Osteoblast (primary cell): ENCODE results near the gene ATP8B4. TPM values are rescaled to one million over a fixed set of nuclear protein-coding genes. Genes with fewer than 3 reads are reported as not detected.

Source experiments
- DNase-seq: peaks from one replicate; pipeline ENCODE4 v3.0.0; 2011; ENCODE audit warnings: low spot score, mixed read lengths; ENCODE audit not compliant: insufficient read length; ENCODE audit errors: missing footprints
- H2AFZ ChIP-seq: 2 replicates; pipeline ENCODE4 v1.6.0; 2011; ENCODE audit warnings: mild to moderate bottlenecking, low read length
- H3K27ac ChIP-seq: 2 replicates; pipeline ENCODE4 v1.5.1; 2011; ENCODE audit warnings: mild to moderate bottlenecking, low read depth, low read length, moderate library complexity
- H3K27me3 ChIP-seq: 2 replicates; pipeline ENCODE4 v1.6.0; 2012; ENCODE audit warnings: mild to moderate bottlenecking, control low read depth, inconsistent platforms, low read length, moderate library complexity; ENCODE audit not compliant: insufficient read depth
- H3K36me3 ChIP-seq: 2 replicates; pipeline ENCODE4 v1.5.1; 2011; ENCODE audit warnings: mild to moderate bottlenecking, low read length, control low read depth, moderate library complexity; ENCODE audit not compliant: insufficient read depth
- H3K4me1 ChIP-seq: 2 replicates; pipeline ENCODE4 v1.5.1; 2011; ENCODE audit warnings: mild to moderate bottlenecking, low read length, control low read depth, moderate library complexity; ENCODE audit not compliant: insufficient read depth
- H3K4me2 ChIP-seq: 2 replicates; pipeline ENCODE4 v1.6.0; 2011; ENCODE audit warnings: mild to moderate bottlenecking, low read length; ENCODE audit not compliant: insufficient read depth
- H3K4me3 ChIP-seq: fragments of 200-600 bp; sonication (generic); 3 replicates; pipeline ENCODE4 v1.5.1; 2012; ENCODE audit warnings: mild to moderate bottlenecking, low read length, inconsistent platforms; ENCODE audit not compliant: insufficient read depth
- H3K79me2 ChIP-seq: 2 replicates; pipeline ENCODE4 v1.6.0; 2012; ENCODE audit warnings: mild to moderate bottlenecking, low read length, control low read depth, inconsistent platforms; ENCODE audit not compliant: insufficient read depth
- H3K9me3 ChIP-seq: 2 replicates; pipeline ENCODE4 v1.5.1; 2011; ENCODE audit warnings: low read depth, low read length, control low read depth
- H4K20me1 ChIP-seq: 2 replicates; pipeline ENCODE4 v1.6.0; 2012; ENCODE audit warnings: mild to moderate bottlenecking, low read length, control low read depth; ENCODE audit not compliant: insufficient read depth
- small RNA-seq: library from RNA; depleted of rRNA; stranded (forward); fragments of <200 nt; gene quantifications from one replicate; pipeline ENCODE3, GENCODE V24; 2012
- total RNA-seq: library from RNA; depleted of rRNA; stranded (reverse); fragments of >200 nt; gene quantifications from 2 replicates; pipeline ENCODE4 v1.2.3, GENCODE V29; 2012
- TF ChIP-seq, protein P1 (sequence below): IDR thresholded peaks from 2 replicates; pipeline ENCODE4 v1.5.1; 2011; ENCODE audit warnings: mild to moderate bottlenecking, low read depth, low read length, moderate library complexity; ENCODE audit errors: extremely low read depth

ATP8B4 gene
- total RNA-seq, 1 donor, result 1.1 TPM

DNA sequence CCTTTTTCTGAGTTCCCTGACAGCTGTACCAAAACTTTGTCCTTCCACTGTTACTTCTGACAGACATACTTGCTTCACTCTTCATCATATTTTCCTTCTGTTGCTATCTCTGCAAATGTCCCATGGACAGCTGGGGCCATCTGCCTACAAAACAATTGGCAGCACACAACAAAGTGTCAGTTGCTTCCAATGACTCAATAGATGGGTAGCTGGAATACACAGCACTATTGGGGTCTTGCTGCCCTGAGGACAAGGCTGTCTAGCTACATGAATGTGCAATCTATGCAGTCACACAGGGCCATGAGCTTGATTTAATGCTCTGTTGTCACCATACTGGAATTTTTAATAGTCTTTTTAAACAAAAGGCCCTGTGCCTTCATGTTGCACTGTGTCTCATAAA, 305.4 kb downstream of the ATP8B4 start:
- Histone ChIP-seq H3K27ac (no peak overlapping the region), H4K20me1 (no peaks in the 10 kb centered on the region), H3K4me3 (no peak overlapping the region), H3K9me3 (no peaks in the 10 kb centered on the region), H2AFZ (no peak overlapping the region), H3K27me3 (no peaks in the 10 kb centered on the region), H3K36me3 (no peaks in the 10 kb centered on the region), H3K79me2 (no peaks in the 10 kb centered on the region), H3K4me1 (peaks cover 15% of the 10 kb centered on the region), H3K4me2 (no peak overlapping the region)
- TF ChIP-seq, protein P1, sequence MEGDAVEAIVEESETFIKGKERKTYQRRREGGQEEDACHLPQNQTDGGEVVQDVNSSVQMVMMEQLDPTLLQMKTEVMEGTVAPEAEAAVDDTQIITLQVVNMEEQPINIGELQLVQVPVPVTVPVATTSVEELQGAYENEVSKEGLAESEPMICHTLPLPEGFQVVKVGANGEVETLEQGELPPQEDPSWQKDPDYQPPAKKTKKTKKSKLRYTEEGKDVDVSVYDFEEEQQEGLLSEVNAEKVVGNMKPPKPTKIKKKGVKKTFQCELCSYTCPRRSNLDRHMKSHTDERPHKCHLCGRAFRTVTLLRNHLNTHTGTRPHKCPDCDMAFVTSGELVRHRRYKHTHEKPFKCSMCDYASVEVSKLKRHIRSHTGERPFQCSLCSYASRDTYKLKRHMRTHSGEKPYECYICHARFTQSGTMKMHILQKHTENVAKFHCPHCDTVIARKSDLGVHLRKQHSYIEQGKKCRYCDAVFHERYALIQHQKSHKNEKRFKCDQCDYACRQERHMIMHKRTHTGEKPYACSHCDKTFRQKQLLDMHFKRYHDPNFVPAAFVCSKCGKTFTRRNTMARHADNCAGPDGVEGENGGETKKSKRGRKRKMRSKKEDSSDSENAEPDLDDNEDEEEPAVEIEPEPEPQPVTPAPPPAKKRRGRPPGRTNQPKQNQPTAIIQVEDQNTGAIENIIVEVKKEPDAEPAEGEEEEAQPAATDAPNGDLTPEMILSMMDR, result no peak
- no peak for DNase-seq

- TF ChIP-seq, protein P1, result no peak
- no peaks in the 10 kb centered on the region for H3K27me3 ChIP-seq
- H2AFZ ChIP-seq, result no peak overlapping the region
- H4K20me1 ChIP-seq, result no peaks in the 10 kb centered on the region
- DNase-seq, result no peak
- H3K4me2 ChIP-seq, result no peak overlapping the region
- no peaks in the 10 kb centered on the region for H3K36me3 ChIP-seq
- peaks cover 3% of the 10 kb centered on the region for H3K4me1 ChIP-seq
- no peaks in the 10 kb centered on the region for H3K9me3 ChIP-seq
- no peaks in the 10 kb centered on the region for H3K79me2 ChIP-seq
- no peak overlapping the region for H3K27ac ChIP-seq
- no peak overlapping the region for H3K4me3 ChIP-seq
Observed at GRCh38 chr15:49810720-49811119, 308.3 kb downstream of the ATP8B4 start.

GRCh38 chr15:49809894-49810609, 309.0 kb downstream of the ATP8B4 start:
- H3K9me3 ChIP-seq, result no peaks in the 10 kb centered on the region
- no peaks in the 10 kb centered on the region for H3K79me2 ChIP-seq
- TF ChIP-seq, protein P1, result no peak
- no peak overlapping the region for H3K4me2 ChIP-seq
- no peaks in the 10 kb centered on the region for H4K20me1 ChIP-seq
- no peaks in the 10 kb centered on the region for H3K36me3 ChIP-seq
- H3K4me3 ChIP-seq, result no peak overlapping the region
- no peaks in the 10 kb centered on the region for H3K4me1 ChIP-seq
- DNase-seq, result no peak
- H2AFZ ChIP-seq, result peak overlapping the region; percentile 27
- H3K27me3 ChIP-seq, result no peaks in the 10 kb centered on the region
- H3K27ac ChIP-seq, result no peak overlapping the region

- no peak overlapping the region for H3K27ac ChIP-seq
- TF ChIP-seq, protein P1, result no peak
- no peak for DNase-seq
- H4K20me1 ChIP-seq, result no peaks in the 10 kb centered on the region
- H3K4me2 ChIP-seq, result no peak overlapping the region
- no peak overlapping the region for H3K4me3 ChIP-seq
- no peaks in the 10 kb centered on the region for H3K4me1 ChIP-seq
- peak overlapping the region; percentile 45 for H2AFZ ChIP-seq
- no peaks in the 10 kb centered on the region for H3K79me2 ChIP-seq
- no peaks in the 10 kb centered on the region for H3K27me3 ChIP-seq
- no peaks in the 10 kb centered on the region for H3K9me3 ChIP-seq
- H3K36me3 ChIP-seq, result no peaks in the 10 kb centered on the region
Observed at GRCh38 chr15:49808341-49808740, 310.7 kb downstream of the ATP8B4 start.

Small RNAs within 50 kb of the gene (small RNA-seq; reads per million reads assigned to genes)
- not detected for gene RNA5SP394

Other genes with a start within 250 kb of the ATP8B4 start
- not detected in 2 replicates for gene SLC27A2, start 63.0 kb upstream of the ATP8B4 start, total RNA-seq
- not detected in 2 replicates for gene HDC, start 146.5 kb upstream of the ATP8B4 start, total RNA-seq
- 33.3 and 44.9 TPM in 2 replicates for gene GABPB1, start 236.0 kb upstream of the ATP8B4 start, total RNA-seq